ENCODE data around the gene SUSD4. TPM values are rescaled to one million over a fixed set of nuclear protein-coding genes. Genes with fewer than 3 reads are reported as not detected.

SUSD4 gene
- total and polyA plus RNA-seq, 2 of the 4 experiments (the other 2 are of a cell fraction), result 1.8 to 2.7 TPM

DNA sequence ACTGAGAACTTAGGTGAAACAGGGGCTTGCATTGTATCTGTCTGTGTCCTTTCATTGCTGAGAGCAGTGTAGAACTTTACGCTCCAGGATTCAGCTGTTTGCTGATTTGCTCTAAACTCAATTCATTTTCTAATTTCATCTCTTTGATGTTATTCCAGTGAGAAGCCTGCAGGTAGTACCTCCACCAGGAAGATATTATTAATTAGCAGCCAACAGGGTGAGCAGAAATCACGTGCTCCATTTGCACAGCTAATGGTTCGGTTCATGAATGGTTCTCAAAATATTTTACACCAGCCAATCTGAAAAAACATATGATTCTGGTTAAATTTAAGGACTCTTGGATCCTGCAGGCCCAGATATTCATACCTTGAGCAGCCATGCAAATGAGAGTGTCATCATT lies 52.1 kb downstream of the SUSD4 start:
- Histone ChIP-seq H2AK5ac (ENCODE audit: low read depth, low read length) (no peak overlapping the region), H3K27ac (ENCODE audit: insufficient read depth, low read length) (no peak overlapping the region), H2AFZ (replicated peaks; ENCODE audit: low read length, poor library complexity) (no peak overlapping the region), H3K9me1 (ENCODE audit: insufficient read depth, low read length) (no peaks in the 10 kb centered on the region), H3K9me3 (ENCODE audit: control insufficient read depth, insufficient read depth, low read length) (no peaks in the 10 kb centered on the region), H3K79me1 (ENCODE audit: low read depth in 1 of 2, low read length in 2 of 2) (no peaks in the 10 kb centered on the region), H3K4me1 (ENCODE audit: control insufficient read depth, insufficient read depth, low read length) (no peaks in the 10 kb centered on the region), H3K4me3 (ENCODE audit: insufficient read depth, low read depth, low read length) (no peak overlapping the region), H3K14ac (replicated peaks; ENCODE audit: low read depth, low read length) (no peak overlapping the region), H2BK20ac (ENCODE audit: low read depth, low read length) (no peak overlapping the region), H4K8ac (ENCODE audit: low read depth in 2 of 2, low read length in 2 of 2) (no peak overlapping the region), H4K20me1 (ENCODE audit: insufficient read depth, low read length) (no peaks in the 10 kb centered on the region), H3K4ac (ENCODE audit: low read depth, low read length) (no peak overlapping the region), H3K9ac (ENCODE audit: low read depth, low read length) (no peak overlapping the region), H4K5ac (ENCODE audit: low read depth, low read length) (no peak overlapping the region), H3K36me3 (ENCODE audit: control insufficient read depth, insufficient read depth, low read length) (no peaks in the 10 kb centered on the region), H2BK120ac (ENCODE audit: low read depth, low read length) (no peak overlapping the region), H2AK9ac (replicated peaks; ENCODE audit: low read depth, low read length, poor library complexity) (no peak overlapping the region), H3K27me3 (ENCODE audit: control insufficient read depth, insufficient read depth, low read length) (peaks cover 2% of the 10 kb centered on the region), H3K18ac (ENCODE audit: low read depth, low read length) (no peak overlapping the region), H3K23ac (ENCODE audit: low read depth, low read length) (no peak overlapping the region), H2BK15ac (ENCODE audit: low read depth, low read length) (no peak overlapping the region), H3K4me2 (ENCODE audit: low read depth, low read length) (no peak overlapping the region), H2BK5ac (ENCODE audit: low read depth, low read length, poor library complexity, severe bottlenecking) (no peak overlapping the region), H3K56ac (ENCODE audit: extremely low read depth, insufficient read depth, low read length) (no peak overlapping the region), H4K91ac (ENCODE audit: insufficient read depth, low read depth, low read length) (no peak overlapping the region)
- CTCF ChIA-PET, result no interaction called here
- no CpG with 5 or more reads among the region's 3 CpGs for WGBS, 2 experiments (ENCODE audit: extremely low coverage in 2 of 2, insufficient read length in 1 of 2)
- dilution Hi-C loops (cut with HindIII; ENCODE audit: low sequenced_read_pairs, unreplicated experiment) (no loop called here), in situ Hi-C loops (cut with MboI; ENCODE audit: low sequenced_read_pairs) (no loop called here), intact Hi-C loops (cut with micrococcal nuclease) (no loop called here)
- BruUV-seq (replicated peaks), result no TSS peak
- no peak for TF ChIP-seq RCOR1 (IDR thresholded peaks at IDR 0.05; ENCODE audit: insufficient replicate concordance, low read length)
- no peak for TF ChIP-seq POLR2A (IDR thresholded peaks at IDR 0.05; ENCODE audit: low read depth, low read length)
- TF ChIP-seq RAD21 (IDR thresholded peaks at IDR 0.05; ENCODE audit: low read length), result no peak
- TF ChIP-seq, protein P1, sequence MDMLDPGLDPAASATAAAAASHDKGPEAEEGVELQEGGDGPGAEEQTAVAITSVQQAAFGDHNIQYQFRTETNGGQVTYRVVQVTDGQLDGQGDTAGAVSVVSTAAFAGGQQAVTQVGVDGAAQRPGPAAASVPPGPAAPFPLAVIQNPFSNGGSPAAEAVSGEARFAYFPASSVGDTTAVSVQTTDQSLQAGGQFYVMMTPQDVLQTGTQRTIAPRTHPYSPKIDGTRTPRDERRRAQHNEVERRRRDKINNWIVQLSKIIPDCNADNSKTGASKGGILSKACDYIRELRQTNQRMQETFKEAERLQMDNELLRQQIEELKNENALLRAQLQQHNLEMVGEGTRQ (IDR thresholded peaks at IDR 0.05; ENCODE audit: low read depth, low read length), result no peak
- TF ChIP-seq SMC3 (IDR thresholded peaks at IDR 0.05; ENCODE audit: low read depth, low read length), result no peak
- no peak for TF ChIP-seq CHD1 (IDR thresholded peaks at IDR 0.05; ENCODE audit: low read depth, low read length)
- TF ChIP-seq, protein P2, sequence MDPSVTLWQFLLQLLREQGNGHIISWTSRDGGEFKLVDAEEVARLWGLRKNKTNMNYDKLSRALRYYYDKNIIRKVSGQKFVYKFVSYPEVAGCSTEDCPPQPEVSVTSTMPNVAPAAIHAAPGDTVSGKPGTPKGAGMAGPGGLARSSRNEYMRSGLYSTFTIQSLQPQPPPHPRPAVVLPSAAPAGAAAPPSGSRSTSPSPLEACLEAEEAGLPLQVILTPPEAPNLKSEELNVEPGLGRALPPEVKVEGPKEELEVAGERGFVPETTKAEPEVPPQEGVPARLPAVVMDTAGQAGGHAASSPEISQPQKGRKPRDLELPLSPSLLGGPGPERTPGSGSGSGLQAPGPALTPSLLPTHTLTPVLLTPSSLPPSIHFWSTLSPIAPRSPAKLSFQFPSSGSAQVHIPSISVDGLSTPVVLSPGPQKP (IDR thresholded peaks at IDR 0.05; ENCODE audit: borderline replicate concordance, low read depth, low read length), result no peak
- TF ChIP-seq MAZ (IDR thresholded peaks at IDR 0.05; ENCODE audit: borderline replicate concordance, low read depth, low read length), result no peak
- TF ChIP-seq NFE2L2 (IDR thresholded peaks at IDR 0.05; ENCODE audit: low read depth, low read length), result no peak
- no peak for DNase-seq
- ATAC-seq (ENCODE audit: low read depth), result no peak
- POLR2A ChIA-PET (ENCODE audit: unreplicated experiment), result no interaction called here
